ENCODE data around the gene URB2.

DNA sequence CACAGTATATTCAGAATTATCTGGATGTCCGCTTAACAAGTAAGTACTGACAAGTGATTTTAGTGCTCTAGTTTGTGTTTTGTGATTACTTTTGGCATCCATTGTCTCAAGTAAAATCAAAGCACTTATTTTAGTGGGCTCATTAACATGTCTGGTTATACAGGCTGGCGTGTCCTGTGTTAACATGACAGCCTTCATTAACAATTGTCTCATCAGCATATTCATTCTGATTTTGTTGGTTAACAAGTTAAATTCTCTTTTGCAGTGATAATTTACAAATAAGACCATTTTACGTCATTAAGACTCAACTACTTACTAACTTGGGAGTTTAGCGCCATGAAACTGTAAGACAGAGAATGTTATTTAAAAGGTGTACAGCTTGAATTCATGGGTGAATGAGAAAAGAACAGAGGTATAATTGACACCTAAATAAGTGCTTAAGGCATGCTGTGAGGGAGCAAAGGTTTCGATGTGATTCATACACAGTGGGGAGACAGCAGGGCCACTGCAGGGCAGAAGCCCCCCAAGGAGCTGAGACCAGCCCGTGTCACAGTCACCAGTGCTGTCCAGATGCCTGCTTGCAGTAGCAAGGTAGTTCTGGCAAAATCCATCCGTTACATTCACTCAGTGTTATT lies 22.6 kb upstream of the URB2 start:
- TF ChIP-seq, protein P1, sequence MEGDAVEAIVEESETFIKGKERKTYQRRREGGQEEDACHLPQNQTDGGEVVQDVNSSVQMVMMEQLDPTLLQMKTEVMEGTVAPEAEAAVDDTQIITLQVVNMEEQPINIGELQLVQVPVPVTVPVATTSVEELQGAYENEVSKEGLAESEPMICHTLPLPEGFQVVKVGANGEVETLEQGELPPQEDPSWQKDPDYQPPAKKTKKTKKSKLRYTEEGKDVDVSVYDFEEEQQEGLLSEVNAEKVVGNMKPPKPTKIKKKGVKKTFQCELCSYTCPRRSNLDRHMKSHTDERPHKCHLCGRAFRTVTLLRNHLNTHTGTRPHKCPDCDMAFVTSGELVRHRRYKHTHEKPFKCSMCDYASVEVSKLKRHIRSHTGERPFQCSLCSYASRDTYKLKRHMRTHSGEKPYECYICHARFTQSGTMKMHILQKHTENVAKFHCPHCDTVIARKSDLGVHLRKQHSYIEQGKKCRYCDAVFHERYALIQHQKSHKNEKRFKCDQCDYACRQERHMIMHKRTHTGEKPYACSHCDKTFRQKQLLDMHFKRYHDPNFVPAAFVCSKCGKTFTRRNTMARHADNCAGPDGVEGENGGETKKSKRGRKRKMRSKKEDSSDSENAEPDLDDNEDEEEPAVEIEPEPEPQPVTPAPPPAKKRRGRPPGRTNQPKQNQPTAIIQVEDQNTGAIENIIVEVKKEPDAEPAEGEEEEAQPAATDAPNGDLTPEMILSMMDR (IDR thresholded peaks at IDR 0.05), result no peak
- no peak for TF ChIP-seq POLR2A (IDR thresholded peaks at IDR 0.05; ENCODE audit: low read depth)
- no peak for TF ChIP-seq EP300 (IDR thresholded peaks at IDR 0.05)
- TF ChIP-seq POLR2AphosphoS5 (IDR thresholded peaks at IDR 0.05), result no peak

All from esophagus muscularis mucosa (tissue), 4 donors.